HG02610 (cell line): ENCODE measurements around the gene ELP4.

Source experiments
- ATAC-seq: cut with Tn5 transposase; IDR thresholded peaks from one replicate; pipeline ENCODE4 v1.9.1; 2021; ENCODE audit warnings: mild to moderate bottlenecking, moderate library complexity; ENCODE audit not compliant: unreplicated experiment

Gene ELP4

GRCh38 chr11:31808721-31809540, 299.4 kb downstream of the ELP4 start:
- no peak for ATAC-seq

DNA sequence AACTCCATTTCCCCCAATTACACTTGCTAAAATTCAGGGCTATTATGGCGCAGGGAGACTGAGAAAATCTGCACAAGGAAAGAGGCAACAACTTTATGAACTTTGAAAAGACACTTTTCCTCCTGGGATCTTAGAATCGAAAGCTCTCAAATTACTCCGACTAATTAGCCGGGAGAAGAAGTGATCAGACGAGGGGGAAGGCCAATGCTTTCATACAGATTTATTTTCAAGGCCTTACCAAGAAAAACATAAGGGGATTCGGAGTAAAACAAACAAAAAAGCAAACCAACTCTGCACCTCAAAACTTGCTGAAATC, 299.9 kb downstream of the ELP4 start:
- ATAC-seq, result no peak

DNA sequence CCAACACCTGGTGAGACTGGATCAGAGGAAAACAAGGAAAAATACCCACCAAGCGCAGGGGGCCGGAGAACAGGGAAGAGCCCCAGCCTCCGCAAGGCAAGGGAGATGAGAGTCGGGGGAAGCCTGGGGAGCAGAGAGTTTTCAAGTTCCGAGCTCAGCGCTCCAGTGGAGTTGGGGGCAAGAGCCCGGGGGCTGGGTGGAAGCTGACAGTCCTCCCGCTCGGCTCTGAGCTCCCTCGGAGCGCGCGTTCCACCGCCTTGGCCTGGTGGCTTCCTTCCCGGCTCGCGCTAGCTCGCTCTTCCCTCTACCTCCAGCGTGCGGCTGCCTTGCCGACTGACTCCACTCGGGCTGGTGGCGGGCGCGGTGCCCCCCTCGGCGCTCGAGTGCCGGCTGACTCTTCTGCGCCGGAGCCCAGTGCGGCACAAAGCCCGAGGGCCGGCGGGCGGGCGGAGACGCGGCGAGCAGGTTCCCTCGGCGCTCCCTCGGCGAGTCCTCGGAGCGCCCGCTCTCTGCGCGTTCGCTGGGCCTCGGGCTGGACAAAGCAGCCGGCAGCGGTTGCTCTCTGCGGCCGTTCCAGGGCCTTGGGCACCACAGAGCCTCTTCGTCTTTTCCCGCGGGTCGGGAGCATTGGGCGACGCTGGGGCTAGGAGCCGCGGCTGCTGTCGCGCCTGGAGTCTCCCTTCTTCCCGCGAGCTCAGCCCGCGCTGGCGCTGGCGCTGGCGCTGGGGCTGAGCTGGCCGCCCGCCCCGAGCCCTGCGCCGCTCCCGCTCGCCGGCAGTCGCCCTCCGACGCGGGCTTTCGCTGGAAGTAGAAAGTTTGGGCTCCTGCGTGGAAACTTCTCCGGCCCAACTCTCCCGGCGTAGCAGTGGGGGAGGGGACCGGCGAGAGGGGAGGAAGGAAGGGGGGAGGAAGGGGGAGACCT, 300.6 kb downstream of the ELP4 start:
- no peak for ATAC-seq

DNA sequence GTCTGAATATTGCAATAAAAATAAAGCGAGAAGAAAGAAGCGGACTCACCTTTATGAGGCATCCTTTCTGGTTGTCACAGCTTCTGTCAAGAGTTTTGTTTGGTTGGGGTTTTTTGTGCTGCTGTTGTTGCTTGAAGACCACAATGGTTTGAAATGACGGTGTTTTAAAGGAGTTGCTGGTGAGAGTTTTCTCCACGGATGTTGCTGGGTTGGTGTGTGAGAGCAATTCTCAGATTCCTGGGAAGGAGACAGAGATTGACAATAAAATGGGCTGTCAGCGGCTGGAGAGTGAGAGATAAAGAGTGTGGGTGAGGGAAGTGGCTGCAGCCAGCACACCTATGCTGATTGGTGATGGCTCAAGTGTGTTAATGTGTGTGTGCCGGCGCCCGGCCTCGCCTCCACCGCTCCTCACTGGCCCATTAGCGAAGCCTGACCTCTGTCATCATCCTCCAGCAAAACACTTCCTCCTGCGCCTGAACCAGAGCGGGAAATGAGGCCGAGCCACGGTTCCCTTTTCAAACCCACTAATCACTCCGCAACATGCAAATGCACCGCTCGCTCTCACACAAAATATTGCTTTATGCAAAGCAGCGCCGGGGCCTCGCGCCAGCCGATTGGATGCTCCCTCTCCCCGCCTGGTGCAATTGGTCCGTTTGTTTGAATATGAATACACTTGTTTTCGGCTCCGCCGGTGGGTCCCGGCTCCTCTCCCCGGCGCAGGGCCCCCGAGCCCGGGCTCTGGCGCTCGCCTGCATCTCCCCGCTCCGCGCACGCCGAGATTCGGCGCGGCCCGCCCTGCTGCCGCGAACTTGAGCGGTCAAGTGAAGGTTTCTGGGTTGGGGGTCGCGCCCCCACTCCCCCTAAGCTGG, 301.4 kb downstream of the ELP4 start, which contains the start of gene PAX6:
PAX6 (minus strand) TSS at position 544 of the 869 bp plus-strand sequence. CDS start 4,911 bp downstream, outside the sequence.
- peak; percentile 65 for ATAC-seq

DNA sequence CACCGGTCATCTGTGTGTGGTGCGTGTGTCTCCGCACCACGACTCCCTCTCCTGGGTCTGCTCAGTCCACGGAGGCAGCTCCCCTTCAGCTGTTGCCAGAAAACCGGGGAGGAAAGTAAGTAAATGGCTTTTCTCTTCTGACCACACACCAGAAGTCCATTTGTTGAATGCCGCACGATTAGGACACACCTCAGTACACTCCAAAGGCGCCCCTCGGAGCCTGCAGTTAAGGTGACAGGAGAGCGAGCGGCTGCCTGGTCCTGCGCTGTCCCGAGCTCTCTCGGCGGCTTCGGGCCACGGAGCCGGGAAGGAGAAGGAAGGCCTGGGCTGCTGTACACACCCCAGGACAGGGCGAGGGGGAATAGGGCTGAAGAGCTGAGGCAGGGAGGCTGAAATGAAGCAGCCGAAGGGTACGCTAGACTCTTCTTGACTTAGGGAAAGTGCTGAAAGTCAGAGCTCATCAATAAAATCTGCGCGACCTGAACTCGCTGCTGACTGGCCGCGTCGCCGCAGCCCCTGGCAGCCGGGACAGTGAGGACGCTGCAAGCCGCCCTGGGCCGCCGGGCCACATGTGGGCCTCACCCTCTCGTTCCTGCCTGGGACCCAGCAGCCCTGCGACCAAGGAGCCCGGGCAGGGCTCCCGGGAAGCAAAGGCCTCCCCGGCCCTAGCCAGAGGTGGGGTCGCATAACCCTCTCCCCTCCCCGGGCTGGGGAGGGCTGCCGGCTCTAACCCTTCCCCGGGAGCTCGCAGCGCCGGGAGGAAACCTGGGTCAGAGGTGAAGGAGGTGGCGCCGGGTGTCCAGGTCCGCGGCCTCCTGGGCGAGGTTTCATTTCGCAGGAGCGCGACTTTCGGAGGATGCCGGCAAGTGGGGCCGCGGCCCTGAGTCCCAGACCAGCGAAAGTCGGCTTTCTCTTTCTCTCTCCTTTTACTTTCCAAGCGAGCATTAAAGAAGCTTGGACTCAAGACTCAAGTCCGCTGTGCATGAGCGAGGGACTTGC, 303.1 kb downstream of the ELP4 start:
- no peak for ATAC-seq

DNA sequence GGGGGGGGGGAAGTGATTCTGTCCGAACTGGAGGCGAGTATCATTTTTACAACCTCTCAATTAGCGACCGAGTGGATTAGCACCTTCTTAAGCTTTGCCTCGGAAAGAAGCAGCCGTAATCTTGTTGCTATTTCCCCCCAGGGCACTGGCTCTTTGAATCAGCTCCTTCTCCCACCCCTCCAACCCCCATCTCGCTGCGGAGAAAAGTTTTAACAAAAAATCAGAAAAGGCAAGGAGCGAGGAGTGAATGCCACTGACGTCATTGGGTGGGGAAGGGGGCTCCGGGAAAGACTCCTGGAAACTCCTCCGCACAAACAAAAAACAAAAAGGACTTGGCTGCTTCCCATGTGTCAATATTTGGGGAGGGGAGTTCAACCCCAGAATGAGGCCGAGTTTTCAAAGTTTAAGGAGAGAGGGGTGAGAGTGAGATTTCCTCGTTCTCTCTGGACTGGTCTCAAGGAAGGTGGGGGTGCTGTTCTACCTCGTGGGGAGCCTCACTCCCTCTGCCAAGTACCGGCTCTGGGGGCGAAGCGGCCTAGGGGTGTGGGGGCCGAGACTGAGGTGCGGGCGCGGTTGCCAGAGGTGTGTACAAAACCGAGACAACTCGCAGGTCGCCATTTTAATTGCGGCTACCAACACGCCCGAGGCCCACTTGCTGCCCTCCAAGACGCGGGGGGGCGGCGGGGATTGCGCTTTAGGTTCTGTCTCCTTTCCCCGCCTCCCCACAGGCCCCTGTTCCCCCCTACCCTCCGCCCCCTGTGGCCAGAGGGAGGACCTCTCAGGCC, 304.0 kb downstream of the ELP4 start:
- no peak for ATAC-seq

DNA sequence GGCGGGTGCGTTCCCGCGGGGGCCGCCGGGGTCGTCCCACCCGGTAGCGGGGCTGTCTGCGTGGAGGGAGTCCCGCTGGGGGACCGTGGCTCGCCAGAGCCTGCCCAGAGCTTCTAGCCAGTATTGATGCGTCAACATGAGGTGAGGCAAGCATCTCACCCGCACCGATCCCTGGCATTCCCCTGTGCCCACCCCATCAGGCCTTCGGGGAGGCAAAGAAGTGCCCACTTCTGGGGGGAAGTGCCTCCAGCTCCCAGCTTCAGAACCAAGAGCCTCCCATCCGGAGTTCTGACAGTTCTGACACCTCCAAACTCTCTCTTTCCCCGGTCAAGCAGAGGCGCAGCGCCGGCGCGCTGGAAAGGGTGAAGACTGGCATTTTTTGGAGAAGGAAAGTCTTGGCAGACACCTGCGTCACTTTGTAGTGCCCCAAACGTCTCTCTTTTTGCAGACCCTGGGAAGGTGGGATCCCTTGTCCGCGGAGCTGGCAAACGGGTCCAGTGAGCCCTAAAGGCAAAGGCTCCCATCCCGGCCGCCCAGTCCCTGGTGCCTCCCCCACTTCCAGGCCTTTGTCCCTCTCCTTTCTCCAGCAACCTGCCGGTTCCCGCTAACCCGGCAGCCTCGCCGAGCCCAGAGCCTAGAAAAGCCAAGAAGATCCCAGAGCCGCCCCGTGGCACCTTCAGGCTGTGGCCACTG, 304.8 kb downstream of the ELP4 start:
- ATAC-seq, result no peak

DNA sequence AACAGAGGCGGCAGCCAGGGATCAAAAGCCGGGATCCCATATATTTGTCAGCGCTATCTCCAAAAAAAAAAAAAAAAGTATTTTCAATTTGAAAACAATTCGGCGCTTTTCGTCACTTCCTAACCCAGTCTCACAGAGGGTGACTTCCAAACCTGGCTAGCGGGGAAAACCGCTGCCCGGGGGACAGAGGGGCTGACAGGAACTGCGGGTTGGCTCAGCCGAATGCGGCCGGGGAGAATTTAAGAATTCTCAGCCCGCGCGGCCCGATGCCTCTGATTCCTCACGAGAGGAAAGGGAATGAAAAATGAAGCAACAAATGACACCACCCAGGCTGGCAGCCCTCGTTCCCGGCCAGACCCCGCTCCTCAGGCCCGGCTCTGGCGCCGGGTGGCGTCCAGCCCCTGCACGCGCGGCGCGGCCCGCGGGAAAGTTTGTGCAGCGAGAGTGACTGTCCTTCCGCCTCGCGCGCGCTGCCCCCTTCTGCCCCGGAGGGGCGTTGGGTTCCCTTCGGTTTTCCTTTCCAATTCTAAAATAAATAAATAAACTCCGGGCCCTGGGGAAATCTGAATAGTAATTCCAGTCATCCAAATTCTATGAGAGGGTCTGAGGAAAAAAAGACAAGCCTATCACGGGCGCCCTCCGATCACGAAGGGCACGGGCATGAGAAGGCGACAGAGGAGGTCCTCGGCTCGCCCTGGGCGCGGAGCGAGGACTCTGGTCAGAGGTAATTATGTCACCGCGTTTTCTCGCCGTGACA, 306.3 kb downstream of the ELP4 start:
- no peak for ATAC-seq

- no peak for ATAC-seq
Measured at GRCh38 chr11:31816468-31817053, 307.0 kb downstream of the ELP4 start.

DNA sequence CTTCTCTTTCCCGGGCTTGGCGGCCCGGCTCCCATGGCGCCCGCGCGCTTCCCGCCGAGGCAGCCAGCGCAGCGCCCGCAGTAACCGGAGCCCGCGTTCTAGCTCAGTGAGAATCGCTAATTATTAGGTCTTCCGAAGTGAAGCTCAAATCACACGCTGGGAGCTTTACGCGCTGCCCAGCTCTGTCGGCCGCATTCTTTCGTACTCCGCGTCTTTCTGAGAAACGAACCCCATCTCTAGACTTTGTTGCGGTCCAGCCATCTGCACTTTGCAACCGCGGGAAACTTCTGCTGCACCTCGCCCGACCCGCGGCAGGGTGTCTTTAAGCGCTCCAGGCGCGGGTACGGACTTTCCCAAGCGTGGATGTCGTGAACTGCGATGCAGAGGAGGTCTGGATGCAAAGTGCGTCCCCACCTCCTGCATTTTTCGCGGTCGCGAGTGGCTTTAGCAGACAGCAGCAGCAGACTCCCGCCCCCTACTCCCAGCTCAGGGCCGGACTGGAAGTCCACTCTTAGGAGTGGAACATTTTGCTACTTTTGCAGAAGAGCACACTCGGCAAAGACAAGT, 307.6 kb downstream of the ELP4 start:
- ATAC-seq, result no peak

GRCh38 chr11:31817621-31818424, 308.3 kb downstream of the ELP4 start:
- no peak for ATAC-seq

- ATAC-seq, result no peak
Measured at GRCh38 chr11:31818425-31818755, 308.8 kb downstream of the ELP4 start.

GRCh38 chr11:31818874-31819331, 309.3 kb downstream of the ELP4 start:
- ATAC-seq, result no peak

DNA sequence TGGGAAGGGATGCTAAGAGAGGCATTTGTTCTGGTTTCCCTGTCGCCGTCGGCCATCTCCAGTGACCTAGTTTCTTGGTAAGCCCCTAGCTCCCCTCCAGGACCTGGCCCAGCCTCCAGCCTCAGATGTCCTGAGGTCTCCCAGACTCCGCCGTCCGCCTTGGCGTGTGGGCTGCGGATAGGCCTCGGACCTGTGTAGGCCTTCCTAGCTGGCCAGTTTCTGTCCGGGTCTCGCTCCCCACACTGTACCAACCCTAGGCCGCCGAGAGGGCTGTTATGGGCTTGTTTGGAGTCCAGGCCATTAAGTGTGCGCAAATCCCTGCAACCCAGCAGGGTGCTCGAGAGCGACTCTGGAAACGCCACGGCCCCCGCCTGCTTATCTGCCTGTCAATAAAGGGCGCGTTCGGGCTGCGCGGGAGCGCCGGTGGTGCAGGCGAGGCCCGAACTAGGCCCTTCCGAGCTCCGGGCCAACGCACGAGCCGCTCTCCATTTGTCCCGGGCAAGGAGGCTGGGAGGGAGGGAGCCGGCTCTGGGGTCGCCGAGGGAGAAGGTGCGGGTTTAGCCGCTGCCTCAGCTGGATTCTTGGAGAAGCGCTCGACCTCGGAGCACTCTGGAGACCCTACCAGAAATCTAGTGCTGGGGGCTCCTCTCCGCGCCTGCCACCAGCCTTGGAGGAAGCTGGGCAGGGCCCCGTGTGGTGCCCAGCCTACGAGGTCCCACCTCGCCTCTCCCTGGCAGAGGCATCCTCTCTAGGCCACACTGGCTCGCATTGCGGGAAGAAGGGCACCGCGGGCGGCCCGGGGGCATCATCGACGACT, 310.3 kb downstream of the ELP4 start:
- ATAC-seq, result no peak

DNA sequence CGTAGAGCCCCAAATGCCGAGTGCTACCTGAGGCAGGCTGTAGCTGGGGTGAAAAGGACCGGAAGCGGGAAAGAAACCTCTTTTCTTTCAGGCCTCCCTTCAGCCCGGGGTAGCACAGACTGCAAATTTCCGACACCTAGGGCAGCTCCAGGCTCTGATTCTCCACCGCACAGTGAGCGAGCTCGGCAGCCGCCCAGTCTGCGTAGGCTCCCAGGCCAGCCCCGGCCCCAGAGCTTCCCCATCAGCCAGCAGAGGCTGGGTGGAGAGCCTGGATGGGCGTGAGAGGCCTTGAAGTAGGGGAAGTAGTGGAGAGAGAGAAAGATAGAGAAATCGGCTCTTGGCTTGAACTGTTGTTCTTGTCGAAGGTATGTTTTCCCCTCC, 310.9 kb downstream of the ELP4 start:
- ATAC-seq, result no peak
